HG03045 (cell line): ENCODE data around the gene SHISA5.

ENCODE experiments used
- ATAC-seq: cut with Tn5 transposase; IDR thresholded peaks from one replicate; pipeline ENCODE4 v1.9.1; 2021; ENCODE audit warnings: mild to moderate bottlenecking, moderate library complexity; ENCODE audit not compliant: unreplicated experiment

SHISA5 gene

DNA sequence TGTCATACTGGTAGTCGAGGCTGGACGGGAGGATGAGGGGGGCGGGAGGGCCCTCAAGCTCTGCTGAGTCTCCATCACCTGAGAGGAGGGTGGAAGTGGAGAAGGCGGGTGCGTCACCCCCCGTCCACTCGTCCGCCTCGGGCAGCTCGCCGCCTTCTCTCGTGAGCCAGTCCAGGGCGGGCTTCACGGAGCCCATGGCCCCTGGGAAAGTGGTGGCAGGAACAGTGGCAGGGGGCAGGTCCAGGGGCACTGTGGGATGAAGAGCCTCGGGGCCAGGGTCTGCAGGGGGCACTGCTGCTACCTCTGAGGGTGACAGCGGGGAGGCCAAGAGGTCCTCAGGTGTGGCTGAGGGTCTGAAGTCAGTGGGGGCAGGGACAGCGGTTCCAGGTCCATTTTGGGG, 84.4 kb downstream of the SHISA5 start:
- ATAC-seq, result no peak

DNA sequence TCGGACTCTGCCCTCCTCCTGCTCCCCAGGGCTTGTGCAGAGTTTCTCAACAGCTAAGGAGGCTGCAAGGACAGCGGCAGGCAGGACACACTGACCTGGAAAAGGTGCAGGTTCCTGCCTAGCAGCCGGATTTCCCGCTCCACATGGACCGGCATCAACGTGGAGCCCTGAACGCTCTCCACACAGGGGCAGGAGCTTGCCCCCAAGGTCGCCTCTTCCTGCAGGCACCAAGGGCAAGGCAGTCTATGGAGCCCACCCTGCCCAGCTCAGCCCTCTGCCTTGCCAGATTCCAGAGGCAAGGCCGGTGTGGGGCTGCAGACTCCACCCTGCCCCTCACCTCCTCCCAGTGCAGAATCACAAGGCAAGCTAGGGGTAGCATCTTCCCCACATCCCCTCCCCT, 84.8 kb downstream of the SHISA5 start:
- no peak for ATAC-seq

DNA sequence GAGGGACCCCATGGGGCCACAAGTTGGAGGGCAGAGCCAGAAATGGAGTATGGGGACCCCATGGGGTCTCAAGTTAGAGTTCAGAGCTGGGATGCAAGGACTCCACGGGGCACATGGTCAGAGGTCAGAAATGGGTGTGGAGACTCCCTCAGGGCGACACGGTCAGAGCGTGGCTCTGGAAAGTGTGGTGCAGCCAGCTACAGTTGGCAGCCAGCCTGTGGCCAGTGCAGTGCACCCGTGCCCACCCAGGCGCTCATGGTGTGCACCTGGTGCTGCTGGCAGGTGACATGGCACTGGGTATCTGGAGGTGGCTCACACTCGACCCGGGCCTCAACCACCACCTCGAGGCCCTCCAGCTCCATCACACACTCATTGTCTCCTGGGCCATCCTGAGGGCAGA, 85.3 kb downstream of the SHISA5 start:
- no peak for ATAC-seq

DNA sequence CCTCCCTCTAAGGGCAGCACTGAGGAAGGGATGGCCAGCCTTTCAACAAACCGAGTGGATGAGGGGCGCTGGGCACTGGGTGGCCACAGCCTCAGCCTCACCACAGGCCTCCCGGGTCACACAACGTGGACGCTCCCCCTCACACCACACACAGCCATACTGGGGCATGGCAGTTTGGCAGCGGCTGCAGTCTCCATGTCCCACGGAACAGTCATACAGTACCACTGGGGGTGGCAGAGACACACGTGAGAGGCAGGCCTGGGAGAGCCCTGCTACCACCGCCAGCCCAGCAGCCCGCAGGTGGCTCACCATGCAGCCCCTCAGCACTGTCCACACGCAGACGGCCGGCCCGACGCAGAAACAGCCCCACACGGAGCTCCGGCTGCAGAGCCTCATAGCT, 85.8 kb downstream of the SHISA5 start:
- ATAC-seq, result no peak
